Large intestine (tissue), 3 donors: ENCODE measurements around the gene AK5. TPM values are rescaled to one million over a fixed set of nuclear protein-coding genes. Genes with fewer than 3 reads are reported as not detected.

Experiments used
- DNase-seq, 2 donors: peaks; one replicate each; pipeline versions ENCODE4 v3.0.0 to v3.0.0-alpha.2; 2013
- H3K27ac ChIP-seq: one replicate; pipeline ENCODE4 v1.5.1; 2013; ENCODE audit warnings: low read length
- H3K27me3 ChIP-seq: 2 replicates; pipeline ENCODE4 v1.6.1; 2013; ENCODE audit warnings: low read length; ENCODE audit not compliant: control insufficient read depth, insufficient read depth
- H3K36me3 ChIP-seq: 2 replicates; pipeline ENCODE4 v1.6.1; 2013; ENCODE audit warnings: low read length; ENCODE audit not compliant: control insufficient read depth, insufficient read depth
- H3K4me1 ChIP-seq: one replicate; pipeline ENCODE4 v1.6.1; 2013; ENCODE audit warnings: low read length; ENCODE audit not compliant: control insufficient read depth, insufficient read depth
- H3K4me3 ChIP-seq: one replicate; pipeline ENCODE4 v1.5.1; 2013; ENCODE audit warnings: low read length
- H3K9me3 ChIP-seq: one replicate; pipeline ENCODE4 v1.6.1; 2013; ENCODE audit warnings: mild to moderate bottlenecking, low read depth, low read length, moderate library complexity; ENCODE audit not compliant: control insufficient read depth
- WGBS: methylation state at CpG from one replicate; pipeline ENCODE4 v1.1.5; 2013; ENCODE audit warnings: low lambda C conversion rate; ENCODE audit not compliant: insufficient coverage; 5-methylcytosine and 5-hydroxymethylcytosine counted together
- polyA plus RNA-seq: library from polyadenylated mRNA; unstranded; fragments of 120-200 nt; gene quantifications from one replicate; pipeline ENCODE4 v1.2.1, GENCODE V29; 2013

The AK5 gene
- polyA plus RNA-seq, 1 donor: 4.2 TPM

DNA sequence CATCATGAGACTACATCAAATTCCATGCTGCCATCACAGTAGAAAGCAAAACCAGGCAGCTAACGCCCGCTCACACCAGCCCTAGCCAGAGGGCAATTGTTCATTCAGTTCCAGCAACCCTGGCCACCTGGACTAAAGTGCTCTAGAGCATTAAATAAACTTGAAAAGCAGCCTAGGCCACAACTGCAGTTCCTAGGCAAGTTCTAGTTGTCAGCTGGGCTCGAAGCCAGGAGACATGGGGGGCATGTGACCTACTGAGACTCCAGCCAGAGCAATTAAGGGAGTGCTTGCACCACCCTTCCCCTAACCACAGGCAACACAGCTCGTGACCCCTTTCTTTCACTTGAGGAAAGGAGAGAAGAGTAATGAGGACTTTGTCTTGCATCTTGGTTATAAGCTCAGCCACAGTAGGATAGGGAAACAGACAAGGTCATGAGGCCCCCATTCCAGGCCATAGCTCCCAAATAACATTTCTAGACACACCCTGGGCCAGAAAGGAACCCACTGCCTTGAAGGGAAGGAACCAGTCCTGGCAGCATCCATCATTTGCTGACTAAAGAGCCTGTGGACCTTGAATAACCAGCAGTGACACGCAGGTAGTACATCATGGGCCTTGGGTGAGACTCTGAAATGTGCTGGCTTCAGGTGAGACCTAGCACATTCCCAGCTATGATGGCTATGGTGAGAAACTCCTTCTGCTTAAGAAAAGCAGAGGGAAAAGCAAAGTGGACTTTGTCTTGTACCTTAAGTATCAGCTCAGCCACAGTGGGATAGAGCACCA, 323.6 kb downstream of the AK5 start:
- Histone ChIP-seq H3K36me3 (peaks cover 24% of the 10 kb centered on the region), H3K27me3 (no peaks in the 10 kb centered on the region), H3K9me3 (peaks cover 8% of the 10 kb centered on the region), H3K4me1 (no peaks in the 10 kb centered on the region), H3K4me3 (no peak overlapping the region), H3K27ac (no peak overlapping the region)
- DNase-seq: peak; percentile 38 to 67
- no CpG with 5 or more reads among the region's 5 CpGs for WGBS

DNA sequence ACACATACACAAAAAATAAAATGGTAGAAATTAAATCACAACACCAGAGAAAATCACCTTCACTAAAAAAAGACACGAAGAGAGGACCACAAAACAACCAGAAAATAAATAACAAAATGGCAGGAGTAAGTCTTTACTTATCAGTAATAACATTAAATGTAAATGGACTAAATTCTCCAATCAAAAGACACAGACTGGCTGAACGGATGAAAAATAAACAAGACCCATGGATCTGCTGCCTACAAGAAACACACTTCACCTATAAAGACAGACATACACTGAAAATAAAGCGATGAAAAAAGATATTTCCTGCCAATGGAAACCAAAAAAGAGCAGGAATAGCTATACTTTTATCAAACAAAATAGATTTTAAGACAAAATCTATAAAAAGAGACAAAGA, 327.1 kb downstream of the AK5 start:
- no peak overlapping the region for H3K27ac ChIP-seq
- DNase-seq: no peak
- no peaks in the 10 kb centered on the region for H3K4me1 ChIP-seq
- 100% methylated on average over 2 of the region's 3 CpGs for WGBS
- peaks cover 14% of the 10 kb centered on the region for H3K9me3 ChIP-seq
- H3K4me3 ChIP-seq: no peak overlapping the region
- peaks cover 22% of the 10 kb centered on the region for H3K36me3 ChIP-seq
- H3K27me3 ChIP-seq: no peaks in the 10 kb centered on the region

Other genes with a start within 250 kb of the AK5 start
- 25.3 TPM for gene PIGK, start 62.6 kb upstream of the AK5 start, polyA plus RNA-seq